RKO (cell line): ENCODE measurements around the gene TRPM2.

Experiments
- DNase-seq: peaks from one replicate; pipeline ENCODE4 v3.0.0-alpha.2; 2016; ENCODE audit warnings: low spot score

Gene TRPM2

DNA sequence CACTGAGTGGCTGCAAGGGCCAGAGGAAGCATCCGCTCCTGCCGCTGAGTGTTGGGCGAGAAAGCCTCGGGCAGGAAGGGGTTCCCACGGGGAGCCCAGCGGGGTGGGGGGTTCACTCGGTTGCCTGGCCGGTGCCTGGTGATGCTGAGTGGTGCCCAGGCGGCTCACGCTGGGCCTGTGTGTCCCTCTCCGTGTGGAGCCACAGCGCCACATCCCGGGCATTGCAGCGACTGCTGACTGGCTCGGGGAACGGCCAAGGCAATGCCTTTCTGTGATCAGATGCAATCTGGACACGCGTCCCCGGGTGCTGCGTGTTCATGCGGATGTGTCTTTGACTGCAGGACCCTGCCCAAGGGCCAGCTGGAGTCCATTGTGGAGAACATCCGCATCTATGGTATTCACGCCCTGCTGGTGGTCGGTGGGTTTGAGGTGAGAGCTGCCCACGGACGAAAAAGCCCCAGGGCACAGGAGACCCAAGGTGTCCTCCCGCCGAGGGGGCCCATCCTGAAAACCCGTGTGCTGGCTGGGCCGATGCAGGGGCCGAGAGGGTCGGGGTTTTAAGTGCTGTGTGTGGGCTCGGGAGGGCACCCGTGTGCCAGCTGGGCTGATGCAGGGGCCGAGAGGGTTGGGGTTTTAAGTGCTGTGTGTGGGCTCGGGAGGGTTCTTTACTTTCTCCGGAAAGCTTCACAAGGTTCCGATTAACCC is 30.6 kb upstream of the TRPM2 start:
- no peak for DNase-seq

DNA sequence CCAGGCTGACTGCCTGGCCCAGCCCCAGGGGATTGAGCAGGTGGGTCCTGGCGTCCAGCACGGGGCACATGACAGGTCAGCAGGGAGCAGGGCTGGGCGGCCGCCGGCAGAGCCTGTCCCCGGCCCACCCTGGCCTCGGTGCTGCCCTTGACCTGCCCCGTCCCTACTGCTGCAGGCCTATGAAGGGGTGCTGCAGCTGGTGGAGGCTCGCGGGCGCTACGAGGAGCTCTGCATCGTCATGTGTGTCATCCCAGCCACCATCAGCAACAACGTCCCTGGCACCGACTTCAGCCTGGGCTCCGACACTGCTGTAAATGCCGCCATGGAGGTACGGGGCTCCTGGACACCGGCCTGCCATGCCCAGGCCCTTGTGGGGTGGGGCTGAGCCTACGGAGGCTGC is 29.8 kb upstream of the TRPM2 start:
- DNase-seq: no peak

DNA sequence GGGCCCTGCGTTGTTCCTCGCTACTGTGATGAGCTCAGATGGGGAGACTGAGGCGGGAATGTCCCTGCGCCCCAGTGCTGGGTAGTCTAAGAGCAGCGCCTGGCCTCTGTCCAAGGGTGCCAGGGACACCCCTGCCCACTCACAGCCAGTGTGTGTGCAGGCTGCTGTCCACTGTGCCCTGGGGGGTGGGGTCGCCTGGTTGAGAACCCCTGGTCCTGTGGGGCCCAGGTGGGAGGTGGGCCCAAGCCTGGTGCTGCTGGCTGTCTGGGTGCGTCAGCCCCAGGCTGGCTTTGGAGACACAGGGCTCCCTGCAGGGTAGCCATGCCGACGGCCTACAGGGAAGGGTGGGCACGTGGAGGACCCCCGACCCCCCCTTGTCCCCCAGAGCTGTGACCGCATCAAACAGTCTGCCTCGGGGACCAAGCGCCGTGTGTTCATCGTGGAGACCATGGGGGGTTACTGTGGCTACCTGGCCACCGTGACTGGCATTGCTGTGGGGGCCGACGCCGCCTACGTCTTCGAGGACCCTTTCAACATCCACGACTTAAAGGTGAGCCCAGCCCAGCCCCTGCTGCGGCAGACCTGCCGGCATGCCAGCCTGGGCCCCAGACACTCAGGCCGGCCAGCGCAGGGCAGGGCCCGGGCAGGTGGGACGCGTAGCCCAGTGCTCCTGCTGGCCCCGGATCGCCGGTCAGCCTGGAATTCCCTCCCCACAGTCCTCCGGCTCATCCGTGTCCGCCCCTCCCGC is 29.1 kb upstream of the TRPM2 start:
- DNase-seq: no peak

DNA sequence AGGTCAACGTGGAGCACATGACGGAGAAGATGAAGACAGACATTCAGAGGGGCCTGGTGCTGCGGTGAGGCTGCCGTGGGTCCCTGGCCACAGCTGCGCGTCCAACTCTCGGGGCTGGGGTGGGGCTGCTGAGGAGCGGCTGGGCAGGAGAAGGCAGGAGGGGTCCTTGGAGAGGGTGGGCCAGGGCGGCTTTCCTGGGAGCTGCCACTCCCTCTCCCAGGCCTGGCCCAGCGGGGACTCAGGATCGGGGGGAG is 28.6 kb upstream of the TRPM2 start:
- DNase-seq: no peak

DNA sequence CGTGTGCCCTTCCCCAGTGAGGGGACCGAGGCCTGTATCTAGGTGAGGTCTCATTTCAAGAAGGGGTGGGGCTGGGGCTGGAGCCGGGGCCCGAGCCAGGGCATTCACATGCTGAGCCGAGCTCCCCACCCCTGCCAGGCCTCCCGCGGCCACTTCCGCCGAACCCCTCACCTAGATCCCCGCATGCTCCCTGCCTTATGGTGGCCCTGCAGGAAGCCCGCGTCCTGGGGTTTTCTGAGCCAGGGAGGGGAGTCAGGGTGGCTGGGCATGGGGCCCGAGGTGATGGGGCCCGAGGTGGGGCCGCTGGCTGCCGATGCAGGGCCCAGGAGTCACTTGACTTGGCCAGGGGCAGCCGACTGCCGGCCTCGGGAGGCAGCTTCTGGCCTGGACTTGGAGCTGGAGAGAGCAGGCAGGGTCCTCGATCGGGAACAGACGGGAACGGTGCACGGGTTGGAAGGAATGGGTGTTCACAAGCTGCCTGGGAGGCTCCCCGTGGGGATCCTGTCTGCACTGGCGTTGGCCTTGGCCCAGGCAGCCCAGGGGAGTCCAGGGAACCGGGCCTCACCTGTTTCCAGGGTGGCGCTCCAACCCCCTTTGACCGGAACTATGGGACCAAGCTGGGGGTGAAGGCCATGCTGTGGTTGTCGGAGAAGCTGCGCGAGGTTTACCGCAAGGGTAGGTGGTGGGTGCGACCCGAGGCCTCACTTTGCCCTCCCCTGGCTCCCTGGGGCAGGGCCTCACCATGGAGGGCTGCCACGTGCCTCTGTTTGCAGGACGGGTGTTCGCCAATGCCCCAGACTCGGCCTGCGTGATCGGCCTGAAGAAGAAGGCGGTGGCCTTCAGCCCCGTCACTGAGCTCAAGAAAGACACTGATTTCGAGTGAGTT is 27.8 kb upstream of the TRPM2 start:
- DNase-seq: no peak

DNA sequence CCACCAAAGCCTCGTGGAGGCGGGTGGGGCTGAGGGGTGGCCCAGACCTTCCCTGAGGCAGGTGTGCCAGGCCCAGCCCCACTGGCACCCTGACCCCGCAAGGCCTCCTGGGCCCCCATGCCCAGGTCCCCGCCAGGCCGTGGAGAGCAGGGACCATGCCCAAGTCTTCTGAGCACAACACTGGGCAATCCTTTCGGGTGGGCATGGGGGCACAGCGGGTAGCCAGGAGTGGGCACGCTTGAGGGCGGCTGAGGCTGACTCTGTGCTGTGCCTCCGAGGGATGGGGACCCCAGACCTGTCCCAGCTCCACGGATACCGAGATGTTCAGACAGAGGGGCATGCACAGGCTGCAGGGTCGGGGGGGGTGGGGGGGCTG is 27.2 kb upstream of the TRPM2 start:
- no peak for DNase-seq

DNA sequence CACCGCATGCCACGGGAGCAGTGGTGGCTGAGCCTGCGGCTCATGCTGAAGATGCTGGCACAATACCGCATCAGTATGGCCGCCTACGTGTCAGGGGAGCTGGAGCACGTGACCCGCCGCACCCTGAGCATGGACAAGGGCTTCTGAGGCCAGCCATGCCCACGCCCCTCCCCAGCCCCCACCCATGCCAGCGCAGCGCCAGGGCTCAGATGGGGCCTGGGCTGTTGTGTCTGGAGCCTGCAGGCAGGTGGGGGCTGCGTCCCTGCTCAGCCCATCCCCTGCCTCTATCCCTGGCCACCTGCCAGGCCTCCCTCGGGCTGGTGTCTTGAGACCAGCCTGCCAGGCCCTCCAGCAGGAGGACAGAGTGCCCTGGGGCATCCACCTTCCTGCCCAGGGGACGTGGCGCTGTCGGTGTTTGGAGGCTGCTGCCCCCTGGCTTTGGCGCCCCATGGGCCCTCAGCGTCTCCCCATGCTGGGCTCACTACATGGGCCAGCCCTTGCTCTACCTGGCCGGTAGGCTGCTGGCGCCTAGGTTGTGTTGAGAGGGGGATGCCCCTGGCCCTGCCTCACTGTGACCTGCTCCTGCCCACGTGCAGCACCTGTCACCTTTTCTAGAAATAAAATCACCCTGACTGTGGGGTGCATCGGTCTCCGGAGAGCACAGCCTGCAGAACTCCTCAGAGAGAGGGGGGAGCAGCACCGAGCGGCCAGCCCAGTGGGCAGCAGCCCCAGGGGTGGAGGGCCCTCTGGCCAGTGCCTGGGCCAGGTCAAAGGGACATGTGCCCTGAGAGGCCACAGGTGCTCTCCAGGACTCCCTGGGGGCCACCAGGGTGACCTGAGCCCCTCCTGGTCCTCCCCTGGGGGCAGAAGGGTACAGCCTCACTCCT is 26.5 kb upstream of the TRPM2 start:
- no peak for DNase-seq

DNA sequence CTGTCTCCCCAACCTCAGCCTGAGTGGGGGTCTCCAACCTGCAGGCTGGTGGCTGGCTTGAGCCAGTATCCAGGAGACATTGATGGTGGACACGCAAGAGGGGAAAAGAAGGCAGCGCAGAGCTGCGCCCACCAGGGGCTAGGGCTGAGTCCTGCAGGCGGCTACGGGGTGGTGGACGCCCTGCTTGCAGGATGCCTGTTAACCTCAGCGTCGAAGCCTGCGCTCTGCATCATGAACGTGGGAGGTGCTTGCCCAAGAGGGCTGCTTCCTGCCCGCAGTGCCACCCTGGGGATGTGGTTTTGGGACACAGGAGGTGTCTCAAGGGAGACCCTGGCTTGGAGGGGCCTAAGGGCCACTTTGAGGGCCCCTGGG is 25.8 kb upstream of the TRPM2 start:
- DNase-seq: no peak

DNA sequence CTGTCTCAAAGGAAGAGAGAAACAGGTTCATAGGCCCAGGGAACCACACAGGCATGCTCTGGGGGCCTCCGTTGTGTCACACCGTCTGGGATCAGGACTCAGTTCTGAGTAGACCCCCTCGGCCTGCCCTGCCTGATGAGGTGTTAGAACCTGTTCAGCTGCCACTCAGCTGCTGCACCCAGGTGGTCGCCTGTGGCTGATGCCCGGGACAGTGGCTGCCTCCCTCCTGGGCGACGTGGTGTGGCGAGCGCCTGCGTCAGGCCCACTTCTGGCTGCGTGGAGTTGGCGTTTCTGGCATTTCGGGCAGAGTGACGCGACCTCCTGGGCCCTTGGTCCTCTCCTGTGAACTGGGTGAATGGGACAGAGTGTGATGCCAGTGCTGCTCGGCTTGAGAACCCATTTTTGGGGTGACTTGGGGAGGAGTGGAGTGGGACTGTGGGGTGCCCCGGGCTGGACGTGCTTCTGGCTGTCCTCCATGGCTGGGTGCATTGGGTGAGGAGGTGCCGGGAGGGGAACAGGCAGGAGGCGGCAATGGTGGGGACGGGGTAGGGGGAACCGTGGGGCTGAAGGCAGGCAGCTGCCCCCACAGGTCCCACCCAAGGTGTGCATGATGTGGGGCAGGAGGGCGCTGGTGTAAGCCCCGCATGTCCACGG is 25.1 kb upstream of the TRPM2 start:
- no peak for DNase-seq

DNA sequence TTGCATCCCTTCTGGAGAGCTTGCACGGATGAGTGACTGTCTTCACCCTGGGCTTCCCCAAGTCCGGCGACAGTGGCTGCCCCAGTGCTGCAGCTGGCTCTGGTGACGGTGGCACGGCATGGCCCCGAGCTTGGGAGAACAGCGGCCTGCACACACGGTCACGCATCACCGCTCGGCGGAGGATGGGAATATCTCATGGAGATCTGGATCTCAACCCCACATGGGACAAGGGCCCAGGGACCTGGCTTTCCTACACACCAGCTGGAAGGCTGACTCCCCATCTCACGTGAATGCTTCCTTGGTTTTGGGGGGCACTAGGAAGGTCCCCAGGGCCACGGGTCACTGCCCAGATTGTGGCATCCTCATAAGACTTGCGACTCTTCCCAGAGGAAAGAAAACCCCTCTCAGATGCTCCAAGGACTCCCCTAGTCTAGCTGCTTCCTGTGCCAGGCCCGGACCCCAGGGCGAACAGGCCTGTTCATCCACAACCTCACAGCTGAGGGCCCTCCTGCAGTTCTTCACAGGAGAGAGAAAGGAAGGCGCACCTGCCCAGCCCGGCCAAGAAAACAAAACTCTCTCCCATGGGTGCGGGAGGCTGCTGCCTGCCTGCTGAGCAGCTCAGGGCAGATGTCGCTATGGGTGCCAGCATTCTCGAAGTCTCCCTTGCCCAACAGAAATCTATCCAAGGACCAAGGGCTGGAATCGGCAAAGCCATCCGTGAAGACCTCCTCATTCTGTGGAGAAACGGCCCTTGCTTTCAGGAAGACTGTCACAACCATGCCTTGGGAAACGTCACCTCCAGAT is 24.1 kb upstream of the TRPM2 start:
- DNase-seq: no peak

DNA sequence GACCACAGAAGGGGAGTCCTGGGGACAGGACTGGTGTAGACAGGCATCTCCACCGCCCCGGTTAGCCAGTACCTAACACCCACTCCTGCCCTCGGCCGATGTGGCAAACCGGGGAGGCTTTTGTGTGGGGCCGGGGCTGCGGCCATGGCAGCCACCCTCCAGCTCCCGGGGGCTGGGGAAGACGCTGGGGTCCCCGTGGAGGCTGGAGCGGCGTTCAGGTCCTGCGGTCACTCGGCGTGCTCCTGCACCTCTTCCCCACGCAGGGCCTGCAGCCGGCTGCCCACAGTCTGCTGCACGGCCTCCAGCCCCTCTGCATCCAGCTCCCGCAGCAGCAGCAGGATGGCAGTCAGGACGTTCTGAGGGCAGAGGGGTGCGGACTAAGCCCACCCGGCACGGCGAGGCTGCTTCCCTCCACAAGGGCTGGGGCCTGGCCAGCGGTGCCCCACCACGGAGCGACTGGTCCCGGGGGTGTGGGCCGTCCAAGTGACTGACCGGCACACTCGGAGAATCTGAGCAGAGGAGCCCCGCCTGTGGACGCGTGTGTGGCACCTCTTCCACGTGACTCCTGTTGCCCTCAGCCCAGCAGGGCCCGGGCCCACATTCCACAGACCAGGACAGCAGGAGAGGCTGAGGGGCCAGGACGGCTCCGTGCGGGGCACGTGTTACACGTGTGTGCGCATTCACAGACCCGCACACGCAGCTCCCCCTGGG is 23.3 kb upstream of the TRPM2 start:
- no peak for DNase-seq

DNA sequence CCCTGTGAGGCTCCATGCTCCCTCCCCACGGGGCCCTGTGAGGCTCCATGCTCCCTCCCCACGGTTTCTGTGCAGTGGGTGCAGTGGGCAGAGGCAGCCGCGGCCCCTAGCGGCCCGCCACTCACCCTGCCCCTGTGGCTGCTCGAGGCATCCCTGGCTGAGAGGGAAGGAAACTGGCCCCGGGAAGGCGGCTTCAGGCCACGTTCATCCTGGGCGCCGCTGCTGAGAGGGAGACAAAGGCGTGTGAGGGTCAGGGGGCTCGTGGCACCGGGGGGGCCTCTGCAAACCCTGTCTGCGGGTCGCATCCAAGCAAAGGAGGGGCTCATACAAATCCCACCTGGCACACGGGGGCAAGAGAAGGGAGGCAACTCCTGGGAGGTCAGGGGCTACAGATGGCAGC is 22.7 kb upstream of the TRPM2 start:
- no peak for DNase-seq

DNA sequence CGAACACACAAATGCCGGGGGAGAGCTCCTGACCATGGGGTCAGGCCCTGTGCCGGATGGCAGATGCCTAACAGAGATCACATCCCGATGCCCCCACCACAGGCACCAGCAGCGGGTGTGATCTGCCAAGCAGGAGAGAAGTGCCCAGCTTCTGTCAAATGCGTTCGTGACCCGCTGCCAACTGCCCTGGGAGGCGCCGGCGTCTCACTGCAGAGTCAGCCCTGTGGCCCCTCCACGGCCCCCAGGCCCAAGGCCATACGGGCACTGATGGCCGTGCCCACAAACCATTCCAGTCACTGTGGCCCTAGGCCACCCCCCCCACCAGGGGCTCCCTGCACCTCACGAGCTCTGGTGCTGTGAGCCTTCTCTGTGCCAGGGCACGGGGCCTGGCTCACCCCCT is 22.2 kb upstream of the TRPM2 start:
- DNase-seq: no peak

DNA sequence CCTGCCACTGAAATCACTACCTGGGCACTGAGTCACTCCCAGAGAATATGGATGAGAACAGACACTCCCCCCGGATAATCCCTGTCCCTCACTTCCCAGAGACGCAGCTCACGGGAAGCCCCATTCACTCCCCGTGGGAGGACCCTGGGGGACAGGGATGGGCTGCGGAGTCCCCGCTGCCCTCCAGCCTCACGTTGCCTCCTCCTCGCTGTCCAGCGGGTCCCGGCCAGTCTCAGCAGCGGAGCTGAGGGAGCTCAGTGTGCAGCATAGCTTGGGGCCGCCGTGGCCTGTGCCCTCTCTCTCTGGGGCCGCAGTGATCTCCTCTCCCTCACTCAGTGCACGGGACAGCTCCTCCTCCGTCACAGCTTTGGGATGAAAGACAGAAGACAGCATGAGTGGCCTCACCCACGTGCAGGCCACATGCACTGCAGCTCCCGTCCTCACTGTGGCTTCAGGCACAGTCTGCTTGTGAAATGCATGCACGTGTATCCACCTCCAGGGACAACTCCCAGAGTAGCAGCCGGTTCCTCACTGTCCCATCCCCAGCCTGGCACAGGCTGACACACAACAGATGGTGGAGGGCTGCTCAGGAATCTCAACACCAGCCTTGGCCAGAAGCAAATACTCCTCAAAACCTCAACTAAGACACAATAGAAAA is 21.6 kb upstream of the TRPM2 start:
- DNase-seq: no peak

DNA sequence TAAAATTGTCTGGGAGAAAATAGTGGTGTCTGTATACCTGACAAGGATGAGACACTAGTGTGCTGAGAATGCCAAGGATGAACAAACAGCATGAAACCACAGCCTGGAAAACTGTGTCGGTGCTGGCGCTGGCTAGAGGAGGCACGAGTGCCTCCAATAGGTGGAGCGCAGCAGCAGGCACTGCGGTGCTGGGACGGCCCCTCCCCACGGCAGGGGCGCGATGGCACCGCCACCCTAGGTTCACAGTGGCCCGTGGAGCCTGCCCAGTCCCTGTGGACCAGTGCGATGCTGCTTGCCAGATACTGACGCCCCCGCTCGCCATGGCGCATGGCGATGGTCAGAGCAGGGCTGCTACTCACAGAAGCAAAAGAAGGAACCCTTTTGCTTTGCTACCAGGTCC is 21.0 kb upstream of the TRPM2 start:
- DNase-seq: no peak

DNA sequence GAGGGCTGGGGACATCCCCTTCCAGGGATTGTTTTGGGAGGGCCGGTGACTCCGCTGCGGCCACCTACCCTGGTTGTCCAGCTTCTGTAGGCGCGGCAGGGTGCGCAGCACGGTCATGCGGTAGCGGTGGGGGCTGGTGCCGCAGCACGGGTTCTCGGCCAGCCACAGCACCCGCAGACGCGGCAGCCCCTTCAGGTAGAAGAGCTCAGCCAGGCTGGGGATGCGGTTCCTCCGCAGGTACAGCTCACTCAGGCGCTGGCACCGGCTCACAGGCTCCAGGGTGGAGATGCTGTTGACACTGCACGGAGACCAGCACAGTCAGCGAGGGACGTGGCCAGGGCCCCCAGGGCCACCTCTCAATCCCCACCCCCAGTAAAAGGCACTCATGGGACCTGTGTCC is 20.5 kb upstream of the TRPM2 start:
- DNase-seq: no peak

DNA sequence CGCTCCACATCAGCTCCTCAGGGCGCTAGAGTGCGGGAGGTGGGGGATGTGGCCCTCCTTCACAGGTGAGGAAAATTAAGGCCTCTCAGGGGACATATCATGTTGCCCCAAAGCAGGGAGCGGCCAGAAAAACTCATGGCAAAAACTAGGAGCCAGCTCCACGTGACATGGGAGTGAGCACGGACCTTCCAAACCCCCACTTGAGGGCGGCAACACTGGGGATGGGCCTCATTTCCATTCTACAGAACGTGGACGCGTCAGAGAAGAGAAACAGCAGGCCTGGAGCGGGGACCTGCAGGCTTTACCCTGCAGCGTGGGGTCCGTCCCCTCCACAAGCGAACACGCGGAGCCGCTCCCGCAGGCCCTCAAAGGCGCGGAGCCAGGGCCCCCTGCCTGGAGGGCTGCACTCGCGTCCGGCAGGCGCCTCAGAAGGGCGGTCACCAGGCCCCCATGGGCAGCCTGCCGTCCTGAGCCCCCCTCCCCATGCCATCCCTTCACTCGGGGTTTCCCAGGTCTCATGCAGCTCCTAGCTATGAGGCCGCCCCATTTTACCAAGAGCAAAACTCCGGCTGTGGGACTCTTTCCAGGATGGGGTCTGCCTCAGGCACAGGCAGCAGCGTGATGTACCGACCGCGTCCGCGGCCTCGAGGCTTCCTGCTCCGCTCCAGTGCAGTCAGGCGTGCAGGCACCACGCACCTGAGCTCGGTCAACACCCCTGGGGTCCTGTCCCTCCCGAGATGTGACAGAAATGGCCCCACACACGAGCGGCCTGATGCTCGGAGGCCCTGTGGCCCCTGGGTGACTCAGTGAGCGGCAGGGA is 19.7 kb upstream of the TRPM2 start:
- no peak for DNase-seq

DNA sequence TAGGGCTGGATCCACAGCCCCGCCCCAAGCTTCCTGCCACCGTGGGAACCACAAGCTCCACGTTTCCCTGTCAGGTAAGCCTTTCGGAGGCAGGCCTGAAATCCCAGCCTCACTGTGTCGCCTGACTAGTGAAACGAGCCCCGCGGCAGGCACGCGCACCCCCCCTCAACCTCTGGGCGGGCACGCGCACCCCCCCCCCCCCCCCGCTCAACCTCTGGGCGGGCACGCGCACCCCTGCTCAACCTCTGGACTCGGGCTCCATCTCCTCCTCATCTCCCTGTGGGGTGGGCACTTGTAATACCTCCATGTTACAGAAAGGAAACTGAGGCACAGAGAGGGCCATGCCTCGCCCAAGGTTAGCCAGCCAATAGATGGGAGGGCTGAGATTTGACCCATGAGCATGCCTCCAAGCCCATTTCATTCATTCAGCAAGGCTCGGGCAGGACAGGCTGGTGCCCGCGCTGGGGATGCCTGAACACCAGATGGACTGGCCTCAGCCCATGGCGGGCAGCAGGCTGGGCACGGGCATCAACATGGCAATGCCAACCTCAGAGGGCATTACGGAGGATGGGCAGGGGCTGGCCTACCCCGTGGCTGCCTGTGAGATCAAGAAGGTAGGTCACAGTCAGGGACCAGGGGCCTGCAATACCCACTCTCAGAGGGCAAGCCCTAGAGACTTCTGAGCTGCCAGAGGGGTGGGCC is 18.9 kb upstream of the TRPM2 start:
- DNase-seq: no peak
